CD8-positive, alpha-beta memory T cell (primary cell): ENCODE results near the gene AVEN. TPM values are rescaled to one million over a fixed set of nuclear protein-coding genes. Genes with fewer than 3 reads are reported as not detected.

Source experiments
- CTCF ChIA-PET: fragments of 350-600 bp; sonication (Branson Sonifier 250); formaldehyde crosslinking; loops from one replicate; lab custom pipeline; 2021; ENCODE audit warnings: antibody characterized with exemption; lab: Charles Lee
- POLR2A ChIA-PET: fragments of 350-600 bp; sonication (Branson Sonifier 250); formaldehyde crosslinking; loops from one replicate; lab custom pipeline; 2021; ENCODE audit warnings: antibody characterized with exemption; lab: Charles Lee
- DNase-seq, 5 donors: peaks; one replicate each; pipeline versions ENCODE4 v3.0.0 to v3.0.0-alpha.2; 2020 to 2022; ENCODE audit warnings: mixed read lengths in 1 of 5
- H3K27ac ChIP-seq: one replicate; pipeline ENCODE4 v1.7.0; 2013; ENCODE audit warnings: low read depth, mild to moderate bottlenecking, low read length, moderate library complexity
- H3K27me3 ChIP-seq: 2 replicates; pipeline ENCODE4 v1.7.0; 2013; ENCODE audit warnings: low read length, mild to moderate bottlenecking; ENCODE audit not compliant: insufficient read depth, poor library complexity, severe bottlenecking
- H3K36me3 ChIP-seq: 2 replicates; pipeline ENCODE4 v1.7.0; 2013; ENCODE audit warnings: mild to moderate bottlenecking, low read length, moderate library complexity; ENCODE audit not compliant: insufficient read depth
- H3K4me1 ChIP-seq: 2 replicates; pipeline ENCODE4 v1.7.0; 2013; ENCODE audit warnings: mild to moderate bottlenecking, low read length, moderate library complexity; ENCODE audit not compliant: insufficient read depth
- H3K4me3 ChIP-seq: 2 replicates; pipeline ENCODE4 v1.7.0; 2013; ENCODE audit warnings: mild to moderate bottlenecking, low read length
- H3K9me3 ChIP-seq: 2 replicates; pipeline ENCODE4 v1.7.0; 2013; ENCODE audit warnings: mild to moderate bottlenecking, low read length
- H3K27ac Mint-ChIP-seq, 8 donors: one replicate each; pipeline ENCODE4 v1.8.0; 2020 to 2021; ENCODE audit warnings: mixed read lengths in 8 of 8, mild to moderate bottlenecking in 6 of 8, inconsistent platforms in 3 of 8, moderate library complexity in 3 of 8
- H3K27me3 Mint-ChIP-seq, 2 donors: one replicate each; pipeline ENCODE4 v1.8.0; 2020 to 2021; ENCODE audit warnings: mixed read lengths in 2 of 2, mild to moderate bottlenecking in 1 of 2, moderate library complexity in 1 of 2
- H3K36me3 Mint-ChIP-seq, 3 donors: one replicate each; pipeline ENCODE4 v1.8.0; 2020 to 2021; ENCODE audit warnings: mixed read lengths in 3 of 3, inconsistent platforms in 1 of 3, mild to moderate bottlenecking in 1 of 3
- H3K4me1 Mint-ChIP-seq, 3 donors: one replicate each; pipeline ENCODE4 v1.8.0; 2020 to 2021; ENCODE audit warnings: mixed read lengths in 3 of 3, inconsistent platforms in 1 of 3, mild to moderate bottlenecking in 1 of 3
- H3K4me3 Mint-ChIP-seq, 7 donors: one replicate each; pipeline ENCODE4 v1.8.0; 2020 to 2021; ENCODE audit warnings: mixed read lengths in 7 of 7, mild to moderate bottlenecking in 6 of 7, moderate library complexity in 4 of 7, inconsistent platforms in 2 of 7
- H3K9me3 Mint-ChIP-seq, 5 donors: one replicate each; pipeline ENCODE4 v1.8.0; 2020 to 2022; ENCODE audit warnings: mixed read lengths in 5 of 5, mild to moderate bottlenecking in 3 of 5, moderate library complexity in 2 of 5, inconsistent platforms in 1 of 5
- polyA plus RNA-seq: library from polyadenylated mRNA; unstranded; fragments of 300-500 nt; fragmentation: Illumina TruSeq; gene quantifications from one replicate; pipeline ENCODE4 v1.2.3, GENCODE V29; 2021
- total RNA-seq, 2 experiments: library from RNA; stranded (reverse); gene quantifications; one replicate each; pipeline ENCODE4 v1.2.3, GENCODE V29; 2021

The AVEN gene
- total and polyA plus RNA-seq, 3 experiments from 2014 or later, result 9.6 to 24.6 (median 23.0) TPM

GRCh38 chr15:33871980-33872379 lies 167.0 kb downstream of the AVEN start:
- CTCF ChIA-PET, result no interaction called here

GRCh38 chr15:33866101-33866737 lies 172.8 kb downstream of the AVEN start:
- no peaks in the 10 kb centered on the region for H3K27me3 Mint-ChIP-seq
- H3K27ac Mint-ChIP-seq, result peak overlapping the region in 1 of 8 donors; percentile 21
- no peaks in the 10 kb centered on the region for H3K9me3 Mint-ChIP-seq
- no peaks in the 10 kb centered on the region for H3K4me1 ChIP-seq
- H3K36me3 Mint-ChIP-seq, result peaks cover 33 to 42% (median 37%) of the 10 kb centered on the region in 3 donors
- no peaks in the 10 kb centered on the region for H3K4me1 Mint-ChIP-seq
- no peak overlapping the region for H3K27ac ChIP-seq
- no peak overlapping the region for H3K4me3 ChIP-seq
- ChIA-PET CTCF (no interaction called here), POLR2A (no interaction called here)
- no peaks in the 10 kb centered on the region for H3K9me3 ChIP-seq
- no peak for DNase-seq
- H3K36me3 ChIP-seq, result no peaks in the 10 kb centered on the region
- H3K27me3 ChIP-seq, result no peaks in the 10 kb centered on the region
- no peak overlapping the region for H3K4me3 Mint-ChIP-seq

More at GRCh38 chr15:33871980-33872379, 167.0 kb downstream of the AVEN start:
- H3K4me1 ChIP-seq, result no peaks in the 10 kb centered on the region
- H3K27ac ChIP-seq, result no peak overlapping the region
- POLR2A ChIA-PET, result no interaction called here
- no peak for DNase-seq
- Mint-ChIP-seq H3K9me3 (no peaks in the 10 kb centered on the region), H3K36me3 (peaks cover 15 to 21% (median 19%) of the 10 kb centered on the region in 3 donors), H3K27me3 (no peaks in the 10 kb centered on the region), H3K27ac (no peak overlapping the region), H3K4me1 (no peaks in the 10 kb centered on the region), H3K4me3 (no peak overlapping the region)
- no peaks in the 10 kb centered on the region for H3K36me3 ChIP-seq
- H3K27me3 ChIP-seq, result no peaks in the 10 kb centered on the region
- H3K4me3 ChIP-seq, result no peak overlapping the region
- no peaks in the 10 kb centered on the region for H3K9me3 ChIP-seq

- Mint-ChIP-seq H3K4me3 (no peak overlapping the region), H3K4me1 (no peaks in the 10 kb centered on the region), H3K36me3 (peaks cover 34 to 42% (median 37%) of the 10 kb centered on the region in 3 donors), H3K27me3 (no peaks in the 10 kb centered on the region), H3K9me3 (no peaks in the 10 kb centered on the region), H3K27ac (no peak overlapping the region)
- Histone ChIP-seq H3K27ac (no peak overlapping the region), H3K4me1 (no peaks in the 10 kb centered on the region), H3K4me3 (no peak overlapping the region), H3K27me3 (no peaks in the 10 kb centered on the region), H3K9me3 (no peaks in the 10 kb centered on the region), H3K36me3 (no peaks in the 10 kb centered on the region)
- DNase-seq, result no peak
- POLR2A ChIA-PET, result no interaction called here
- CTCF ChIA-PET, result no interaction called here
These were observed 173.6 kb downstream of the AVEN start for GRCh38 chr15:33865416-33865815.

- Histone ChIP-seq H3K4me1 (no peaks in the 10 kb centered on the region), H3K27me3 (no peaks in the 10 kb centered on the region), H3K27ac (no peak overlapping the region), H3K9me3 (no peaks in the 10 kb centered on the region), H3K36me3 (no peaks in the 10 kb centered on the region), H3K4me3 (no peak overlapping the region)
- no peaks in the 10 kb centered on the region for H3K27me3 Mint-ChIP-seq
- no peak overlapping the region for H3K27ac Mint-ChIP-seq
- DNase-seq, result no peak
- POLR2A ChIA-PET, result no interaction called here
- H3K36me3 Mint-ChIP-seq, result peaks cover 30 to 46% (median 42%) of the 10 kb centered on the region in 3 donors
- no peak overlapping the region for H3K4me3 Mint-ChIP-seq
- no peaks in the 10 kb centered on the region for H3K4me1 Mint-ChIP-seq
- no peaks in the 10 kb centered on the region for H3K9me3 Mint-ChIP-seq
- CTCF ChIA-PET, result no interaction called here
These were observed 174.5 kb downstream of the AVEN start for GRCh38 chr15:33864360-33865075.

- Mint-ChIP-seq H3K4me1 (no peaks in the 10 kb centered on the region), H3K27ac (no peak overlapping the region), H3K9me3 (no peaks in the 10 kb centered on the region), H3K4me3 (no peak overlapping the region), H3K27me3 (no peaks in the 10 kb centered on the region), H3K36me3 (peaks cover 21 to 31% (median 30%) of the 10 kb centered on the region in 3 donors)
- Histone ChIP-seq H3K4me3 (no peak overlapping the region), H3K4me1 (no peaks in the 10 kb centered on the region), H3K9me3 (no peaks in the 10 kb centered on the region), H3K27ac (no peak overlapping the region), H3K36me3 (no peaks in the 10 kb centered on the region), H3K27me3 (no peaks in the 10 kb centered on the region)
- DNase-seq, result no peak
- ChIA-PET CTCF (no interaction called here), POLR2A (no interaction called here)
These were observed 178.2 kb downstream of the AVEN start for GRCh38 chr15:33860754-33861153.

- H3K9me3 Mint-ChIP-seq, result no peaks in the 10 kb centered on the region
- no peaks in the 10 kb centered on the region for H3K36me3 ChIP-seq
- no peak overlapping the region for H3K4me3 ChIP-seq
- H3K36me3 Mint-ChIP-seq, result peaks cover 17 to 26% (median 23%) of the 10 kb centered on the region in 3 donors
- no peak for DNase-seq
- H3K27ac ChIP-seq, result no peak overlapping the region
- H3K4me1 Mint-ChIP-seq, result no peaks in the 10 kb centered on the region
- ChIA-PET POLR2A (no interaction called here), CTCF (no interaction called here)
- H3K9me3 ChIP-seq, result no peaks in the 10 kb centered on the region
- no peak overlapping the region for H3K27ac Mint-ChIP-seq
- no peaks in the 10 kb centered on the region for H3K27me3 ChIP-seq
- no peak overlapping the region for H3K4me3 Mint-ChIP-seq
- no peaks in the 10 kb centered on the region for H3K27me3 Mint-ChIP-seq
- H3K4me1 ChIP-seq, result no peaks in the 10 kb centered on the region
These were observed 178.9 kb downstream of the AVEN start for GRCh38 chr15:33859992-33860545.

- no peak overlapping the region for H3K4me3 Mint-ChIP-seq
- Histone ChIP-seq H3K36me3 (no peaks in the 10 kb centered on the region), H3K4me3 (no peak overlapping the region), H3K27me3 (no peaks in the 10 kb centered on the region), H3K9me3 (no peaks in the 10 kb centered on the region), H3K27ac (no peak overlapping the region), H3K4me1 (no peaks in the 10 kb centered on the region)
- no peak overlapping the region for H3K27ac Mint-ChIP-seq
- H3K36me3 Mint-ChIP-seq, result peaks cover 12 to 16% (median 12%) of the 10 kb centered on the region in 3 donors
- H3K4me1 Mint-ChIP-seq, result no peaks in the 10 kb centered on the region
- H3K27me3 Mint-ChIP-seq, result no peaks in the 10 kb centered on the region
- ChIA-PET CTCF (no interaction called here), POLR2A (no interaction called here)
- no peaks in the 10 kb centered on the region for H3K9me3 Mint-ChIP-seq
- no peak for DNase-seq
These were observed 180.2 kb downstream of the AVEN start for GRCh38 chr15:33858836-33859235.

- H3K9me3 ChIP-seq, result no peaks in the 10 kb centered on the region
- POLR2A ChIA-PET, result no interaction called here
- H3K4me3 ChIP-seq, result no peak overlapping the region
- Mint-ChIP-seq H3K27ac (no peak overlapping the region), H3K36me3 (peaks cover 9 to 12% (median 9%) of the 10 kb centered on the region in 3 donors), H3K4me3 (no peak overlapping the region), H3K4me1 (no peaks in the 10 kb centered on the region), H3K27me3 (no peaks in the 10 kb centered on the region), H3K9me3 (no peaks in the 10 kb centered on the region)
- no peaks in the 10 kb centered on the region for H3K4me1 ChIP-seq
- CTCF ChIA-PET, result no interaction called here
- H3K27ac ChIP-seq, result no peak overlapping the region
- DNase-seq, result no peak
- no peaks in the 10 kb centered on the region for H3K27me3 ChIP-seq
- H3K36me3 ChIP-seq, result no peaks in the 10 kb centered on the region
These were observed 181.3 kb downstream of the AVEN start for GRCh38 chr15:33857726-33858125.
